Body of pancreas (tissue), 4 donors: ENCODE data around the gene FBXO9. TPM values are rescaled to one million over a fixed set of nuclear protein-coding genes. Genes with fewer than 3 reads are reported as not detected.
A peak's percentile ranks its signal among the peaks of the same experiment; 100 is the strongest.

Experiments
- ATAC-seq: fragments of 150-250 bp; one replicate; pipeline ENCODE4 v1.9.1; 2016
- DNase-seq, 4 donors: peaks; one replicate each; pipeline ENCODE4 v3.0.0-alpha.2; 2019
- H3K27ac ChIP-seq, 4 donors: fragments of 200-600 bp; sonication (generic); 1 replicate in 3 of 4; 2 replicates in 1 of 4; pipeline versions ENCODE4 v1.5.1 to v1.6.1; 2016 to 2019; ENCODE audit warnings: mild to moderate bottlenecking in 1 of 4, mixed read lengths in 1 of 4, moderate library complexity in 1 of 4
- H3K27me3 ChIP-seq, 2 donors: fragments of 200-600 bp; sonication (generic); one replicate each; pipeline ENCODE4 v1.6.0; 2016; ENCODE audit warnings: mild to moderate bottlenecking in 1 of 2
- H3K36me3 ChIP-seq, 2 donors: fragments of 200-600 bp; sonication (generic); replicated peaks in 1 of 2; 2 replicates each; pipeline ENCODE4 v1.5.1; 2016; ENCODE audit warnings: low read depth in 2 of 2; ENCODE audit not compliant: insufficient read depth in 1 of 2
- H3K4me1 ChIP-seq: fragments of 200-600 bp; sonication (generic); one replicate; pipeline ENCODE4 v1.6.0; 2016
- H3K4me3 ChIP-seq, 2 donors: fragments of 200-600 bp; sonication (generic); 1 replicate in 1 of 2; 2 replicates in 1 of 2; pipeline ENCODE4 v1.5.1; 2016 to 2019
- H3K9me3 ChIP-seq, 3 donors: fragments of 200-600 bp; sonication (generic); 1 replicate in 2 of 3; 2 replicates in 1 of 3; pipeline ENCODE4 v1.5.1; 2016
- CTCF ChIP-seq, 7 experiments: fragments of 450-650 bp in 4 of 7; fragments of 200-600 bp in 3 of 7; sonication (generic) in 3 of 7; IDR thresholded peaks; one replicate each; pipeline ENCODE4 v1.5.1; 2016 to 2019; ENCODE audit warnings: antibody characterized with exemption in 7 of 7
- POLR2A ChIP-seq, 3 donors: fragments of 450-650 bp; IDR thresholded peaks; one replicate each; pipeline ENCODE4 v1.6.1; 2016; ENCODE audit warnings: antibody characterized with exemption in 3 of 3, mild to moderate bottlenecking in 2 of 3
- whole genome bisulfite sequencing, 2 donors: methylation state at CpG; one replicate each; pipeline ENCODE4 v1.1.5; 2017; 5-methylcytosine and 5-hydroxymethylcytosine counted together
- intact Hi-C: fragments of 100-400 bp; cut with DNase I; formaldehyde crosslinking; loops from one replicate; pipeline ENCODE4 v1.15.1; 2023
- total RNA-seq, 2 donors: library from RNA; depleted of rRNA; stranded (reverse); fragments of >200 nt; gene quantifications; one replicate each; pipeline ENCODE4 v1.1.0, GENCODE V29; 2016

Gene FBXO9
- total RNA-seq = 10 to 100 TPM; 53.7 to 69.0 TPM

DNA sequence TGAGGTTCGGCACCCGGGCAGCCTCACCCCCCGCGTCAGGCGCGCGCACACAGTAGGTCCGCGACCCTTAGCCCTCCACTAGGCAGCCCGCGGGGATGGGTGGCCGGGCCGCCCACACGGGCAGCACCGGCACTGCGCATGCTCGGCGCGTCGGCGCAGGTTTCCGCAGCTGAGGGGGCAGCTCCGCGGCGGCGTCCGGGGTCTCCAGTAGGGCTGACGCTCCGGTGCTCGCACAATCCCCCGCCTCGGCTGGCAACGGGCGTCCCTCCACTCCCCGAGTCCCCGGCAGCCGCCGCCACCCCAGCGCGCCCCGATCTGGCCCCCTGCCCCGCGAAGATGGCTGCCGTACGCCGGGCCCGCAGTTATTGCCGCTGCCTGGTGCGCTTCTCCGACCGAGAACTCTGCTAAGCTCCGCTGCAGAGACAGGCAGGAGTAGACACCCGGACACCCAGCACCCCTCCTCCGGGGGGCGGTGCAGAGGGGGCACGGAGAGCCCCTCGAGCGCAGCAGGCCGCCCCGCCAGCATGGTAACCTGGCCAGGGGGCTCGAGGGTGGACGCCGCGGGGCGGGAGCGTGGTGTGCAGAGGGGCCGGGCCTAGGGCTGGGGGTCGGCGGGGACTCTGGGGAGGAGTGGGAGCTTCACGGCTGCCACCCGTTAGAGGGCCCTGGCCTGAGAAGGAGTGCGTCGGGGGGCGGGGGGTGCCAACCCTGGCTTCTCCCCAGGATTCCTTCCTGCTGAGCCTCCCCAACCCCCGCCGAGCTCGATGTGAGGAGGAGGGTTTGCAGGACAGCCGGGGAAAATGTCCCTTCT is at the start of gene FBXO9:
Gene FBXO9, plus strand, starts transcription at position 139 of the 811 bp plus-strand sequence. Its CDS starts 386 bp downstream, at position 525.
- TF ChIP-seq CTCF (IDR thresholded peaks at IDR 0.05) = no peak
- peak; percentile 24 to 73 (median 52) for TF ChIP-seq POLR2A (IDR thresholded peaks at IDR 0.05)
- intact Hi-C loops = no loop called here
- no peaks in the 10 kb centered on the region for H3K27me3 ChIP-seq
- no peaks in the 10 kb centered on the region for H3K36me3 ChIP-seq
- no peaks in the 10 kb centered on the region for H3K9me3 ChIP-seq
- WGBS, 2 donors = 0 to 1% methylated on average over 3 to 63 of the region's 78 CpGs
- ATAC-seq = peak; percentile 51
- peak; percentile 44 to 67 (median 54) for DNase-seq
- H3K4me3 ChIP-seq = peak within 1 kb of the TSS; percentile 84 to 97
- peaks cover 45% of the 10 kb centered on the region for H3K4me1 ChIP-seq
- H3K27ac ChIP-seq = peak within 1 kb of the TSS; percentile 77 to 97 (median 86)

DNA sequence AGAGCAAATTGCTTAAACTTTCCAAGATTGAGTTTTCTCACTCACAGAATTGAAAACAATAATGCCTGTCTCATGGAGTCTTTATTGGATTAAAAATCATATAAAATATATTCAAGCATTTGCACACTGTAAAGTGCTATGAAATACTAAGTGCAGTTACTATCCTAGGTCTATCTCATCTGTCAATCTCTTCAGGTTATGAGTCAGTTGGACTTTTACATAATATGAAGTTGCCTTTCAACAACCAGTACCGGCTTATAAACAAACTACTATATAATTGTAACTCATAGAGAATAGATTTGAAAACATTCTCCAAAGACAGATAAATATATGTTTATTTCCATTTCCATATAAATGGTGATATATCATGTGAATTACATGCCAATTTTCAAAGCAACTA is 49.7 kb upstream of the FBXO9 start:
- Histone ChIP-seq H3K27me3 (no peaks in the 10 kb centered on the region), H3K4me3 (no peak overlapping the region), H3K36me3 (peaks cover 0 to 32% of the 10 kb centered on the region in 2 donors), H3K27ac (no peak overlapping the region), H3K9me3 (no peaks in the 10 kb centered on the region), H3K4me1 (no peaks in the 10 kb centered on the region)
- WGBS, 2 donors = 80 to 90% methylated on average over 1 of the region's 1 CpG
- intact Hi-C loops = no loop called here
- no peak for DNase-seq
- TF ChIP-seq POLR2A (IDR thresholded peaks at IDR 0.05) = no peak
- no peak for TF ChIP-seq CTCF (IDR thresholded peaks at IDR 0.05)
- ATAC-seq = no peak

- Histone ChIP-seq H3K36me3 (peaks cover 0 to 21% of the 10 kb centered on the region in 2 donors), H3K27me3 (no peaks in the 10 kb centered on the region), H3K9me3 (no peaks in the 10 kb centered on the region), H3K4me1 (no peaks in the 10 kb centered on the region), H3K27ac (no peak overlapping the region), H3K4me3 (no peak overlapping the region)
- intact Hi-C loops = no loop called here
- TF ChIP-seq CTCF (IDR thresholded peaks at IDR 0.05) (no peak), POLR2A (IDR thresholded peaks at IDR 0.05) (no peak)
- WGBS, 2 donors = 91 to 95% methylated on average over 2 of the region's 2 CpGs
- no peak for DNase-seq
- no peak for ATAC-seq
Observed at GRCh38 chr6:53018446-53018845, 46.8 kb upstream of the FBXO9 start.

DNA sequence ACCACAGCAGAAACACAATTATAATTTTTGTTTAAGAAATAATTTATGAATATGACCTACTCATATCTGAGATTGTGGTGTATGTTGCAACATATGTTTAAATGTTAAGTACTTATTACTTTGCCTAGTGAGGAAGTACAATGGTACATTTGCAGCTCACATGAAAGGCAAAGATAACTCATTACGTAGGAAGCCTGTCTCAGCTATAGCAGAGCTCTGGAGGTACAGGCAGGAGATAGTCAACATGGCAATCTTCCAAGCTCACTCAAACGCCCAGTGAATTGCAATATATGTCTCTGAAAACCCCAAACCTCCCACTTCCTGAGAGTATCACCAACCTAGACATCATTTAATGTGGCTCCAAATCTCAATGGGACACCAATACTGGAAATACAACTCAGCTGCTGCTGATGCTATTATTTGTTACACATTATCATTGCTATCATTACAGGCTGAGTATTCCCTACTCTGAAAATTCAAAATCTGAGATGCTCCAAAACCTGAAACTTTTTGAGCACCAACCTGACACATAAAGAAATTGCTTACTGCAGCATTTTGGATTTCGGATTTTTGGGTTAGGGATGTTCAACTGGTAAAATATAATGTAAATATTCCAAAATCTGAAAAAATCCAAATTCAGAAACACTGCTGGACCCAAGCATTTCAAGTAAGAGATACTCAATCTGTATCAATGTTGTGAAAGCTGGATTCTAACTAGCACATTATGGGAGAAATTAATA is 45.0 kb upstream of the FBXO9 start:
- TF ChIP-seq CTCF (IDR thresholded peaks at IDR 0.05) (no peak), POLR2A (IDR thresholded peaks at IDR 0.05) (no peak)
- Histone ChIP-seq H3K27me3 (no peaks in the 10 kb centered on the region), H3K4me1 (no peaks in the 10 kb centered on the region), H3K36me3 (peaks cover 0 to 20% of the 10 kb centered on the region in 2 donors), H3K4me3 (no peak overlapping the region), H3K27ac (no peak overlapping the region), H3K9me3 (no peaks in the 10 kb centered on the region)
- WGBS, 2 donors = 62 to 75% methylated on average over 3 of the region's 3 CpGs
- no peak for DNase-seq
- no peak for ATAC-seq
- intact Hi-C loops = no loop called here
